Measurements from ENCODE around the gene ZNF281. TPM values are rescaled to one million over a fixed set of nuclear protein-coding genes. Genes with fewer than 3 reads are reported as not detected.

ZNF281 gene
- total RNA-seq, 4 donors from 2014 or later: 3.4 to 5.5 (median 5.3) TPM

GRCh38 chr1:200372095-200372884, 37.5 kb downstream of the ZNF281 start:
- no peak for DNase-seq (ENCODE audit: low spot score in 2 of 2)
- no peak overlapping the region for H3K4me3 ChIP-seq (ENCODE audit: low read depth, poor library complexity, severe bottlenecking)
- TF ChIP-seq, protein P1, sequence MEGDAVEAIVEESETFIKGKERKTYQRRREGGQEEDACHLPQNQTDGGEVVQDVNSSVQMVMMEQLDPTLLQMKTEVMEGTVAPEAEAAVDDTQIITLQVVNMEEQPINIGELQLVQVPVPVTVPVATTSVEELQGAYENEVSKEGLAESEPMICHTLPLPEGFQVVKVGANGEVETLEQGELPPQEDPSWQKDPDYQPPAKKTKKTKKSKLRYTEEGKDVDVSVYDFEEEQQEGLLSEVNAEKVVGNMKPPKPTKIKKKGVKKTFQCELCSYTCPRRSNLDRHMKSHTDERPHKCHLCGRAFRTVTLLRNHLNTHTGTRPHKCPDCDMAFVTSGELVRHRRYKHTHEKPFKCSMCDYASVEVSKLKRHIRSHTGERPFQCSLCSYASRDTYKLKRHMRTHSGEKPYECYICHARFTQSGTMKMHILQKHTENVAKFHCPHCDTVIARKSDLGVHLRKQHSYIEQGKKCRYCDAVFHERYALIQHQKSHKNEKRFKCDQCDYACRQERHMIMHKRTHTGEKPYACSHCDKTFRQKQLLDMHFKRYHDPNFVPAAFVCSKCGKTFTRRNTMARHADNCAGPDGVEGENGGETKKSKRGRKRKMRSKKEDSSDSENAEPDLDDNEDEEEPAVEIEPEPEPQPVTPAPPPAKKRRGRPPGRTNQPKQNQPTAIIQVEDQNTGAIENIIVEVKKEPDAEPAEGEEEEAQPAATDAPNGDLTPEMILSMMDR (IDR thresholded peaks at IDR 0.05): no peak
- TF ChIP-seq POLR2A (IDR thresholded peaks at IDR 0.05): no peak
- intact Hi-C loops (cut with DNase I; ENCODE audit: low total_unique reads): no loop called here
- WGBS, 2 donors: 86 to 92% methylated on average over 3 of the region's 3 CpGs

DNA sequence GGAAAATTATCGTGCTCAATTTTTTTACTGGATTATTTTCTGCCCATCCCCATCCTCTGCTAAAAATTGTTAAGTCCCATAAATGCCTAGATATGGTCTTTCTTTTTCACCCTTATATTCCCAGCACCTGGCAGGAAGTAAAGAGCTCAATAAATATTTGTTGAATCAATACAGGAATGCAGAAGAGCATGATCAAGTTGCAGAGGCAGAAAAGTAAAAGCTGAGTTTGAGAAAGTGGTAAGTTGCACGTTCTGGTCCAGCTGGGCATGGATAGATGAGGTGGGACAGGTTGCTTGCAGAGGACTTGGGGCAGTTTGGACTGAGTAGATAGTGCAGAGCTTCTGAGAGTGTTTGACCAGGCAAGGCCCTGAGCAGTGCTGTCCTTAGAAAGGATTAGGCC, 40.1 kb downstream of the ZNF281 start:
- intact Hi-C loops (cut with DNase I; ENCODE audit: low total_unique reads): no loop called here
- no peak for DNase-seq (ENCODE audit: low spot score in 2 of 2)
- no peak overlapping the region for H3K4me3 ChIP-seq (ENCODE audit: low read depth, poor library complexity, severe bottlenecking)
- no peak for TF ChIP-seq POLR2A (IDR thresholded peaks at IDR 0.05)
- TF ChIP-seq, protein P1 (IDR thresholded peaks at IDR 0.05): no peak
- 83 to 86% methylated on average over 2 of the region's 2 CpGs for WGBS, 2 donors

DNA sequence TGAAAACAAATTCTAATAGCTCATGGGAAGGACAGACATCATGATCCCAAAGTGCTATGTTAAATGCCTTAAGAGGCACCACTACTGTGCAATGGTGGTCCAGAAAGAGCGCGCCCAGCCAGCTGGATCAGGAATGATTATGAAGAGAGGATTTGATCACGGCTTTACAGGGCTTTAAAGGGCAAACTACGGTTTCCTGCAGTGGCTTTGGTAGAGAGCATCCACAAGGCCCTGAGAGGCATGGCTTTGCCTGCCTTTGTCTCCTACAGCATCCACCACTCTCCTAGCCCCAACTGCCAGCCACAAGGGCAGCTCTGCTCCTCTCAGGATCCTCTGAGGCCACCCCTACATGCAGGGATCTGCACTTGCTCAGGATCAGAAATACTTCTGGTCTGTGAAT, 40.7 kb downstream of the ZNF281 start:
- intact Hi-C loops (cut with DNase I; ENCODE audit: low total_unique reads): no loop called here
- WGBS, 2 donors: 84 to 91% methylated on average over 4 of the region's 4 CpGs
- H3K4me3 ChIP-seq (ENCODE audit: low read depth, poor library complexity, severe bottlenecking): no peak overlapping the region
- DNase-seq (ENCODE audit: low spot score in 2 of 2): no peak
- TF ChIP-seq, protein P1 (IDR thresholded peaks at IDR 0.05): no peak
- TF ChIP-seq POLR2A (IDR thresholded peaks at IDR 0.05): no peak

- no peak for DNase-seq (ENCODE audit: low spot score in 2 of 2)
- TF ChIP-seq, protein P1 (IDR thresholded peaks at IDR 0.05): no peak
- TF ChIP-seq POLR2A (IDR thresholded peaks at IDR 0.05): no peak
- intact Hi-C loops (cut with DNase I; ENCODE audit: low total_unique reads): no loop called here
- 90 to 95% methylated on average over 6 of the region's 6 CpGs for WGBS, 2 donors
- no peak overlapping the region for H3K4me3 ChIP-seq (ENCODE audit: low read depth, poor library complexity, severe bottlenecking)
Measured at GRCh38 chr1:200368556-200368955, 41.3 kb downstream of the ZNF281 start.

GRCh38 chr1:200367841-200368534, 41.8 kb downstream of the ZNF281 start:
- H3K4me3 ChIP-seq (ENCODE audit: low read depth, poor library complexity, severe bottlenecking): no peak overlapping the region
- intact Hi-C loops (cut with DNase I; ENCODE audit: low total_unique reads): no loop called here
- 81 to 88% methylated on average over 3 of the region's 3 CpGs for WGBS, 2 donors
- no peak for DNase-seq (ENCODE audit: low spot score in 2 of 2)
- TF ChIP-seq, protein P1 (IDR thresholded peaks at IDR 0.05): no peak
- TF ChIP-seq POLR2A (IDR thresholded peaks at IDR 0.05): no peak
